NB4 (cell line): ENCODE data around the gene TMEM130.

ENCODE experiments used
- DNase-seq: peaks from one replicate; pipeline ENCODE4 v3.0.0; 2010; ENCODE audit warnings: low read depth
- H3K4me3 ChIP-seq: one replicate; pipeline ENCODE4 v1.5.1; 2011; ENCODE audit warnings: mild to moderate bottlenecking, low read depth, low read length, moderate library complexity
- MYC ChIP-seq: IDR thresholded peaks from 2 replicates; pipeline ENCODE4 v1.6.1; 2011; ENCODE audit warnings: low read depth, low read length
- POLR2A ChIP-seq: IDR thresholded peaks from 2 replicates; pipeline ENCODE4 v1.6.1; 2011; ENCODE audit warnings: mild to moderate bottlenecking; ENCODE audit not compliant: insufficient read length; ENCODE audit errors: extremely low read depth
- TF ChIP-seq, protein P1 (sequence below): IDR thresholded peaks from 2 replicates; pipeline ENCODE4 v1.6.1; 2011; ENCODE audit warnings: low read depth, low read length
- TF ChIP-seq, protein P2 (sequence below): IDR thresholded peaks from one replicate; pipeline ENCODE4 v1.5.1; 2012; ENCODE audit warnings: low read depth, low read length

TMEM130 gene

DNA sequence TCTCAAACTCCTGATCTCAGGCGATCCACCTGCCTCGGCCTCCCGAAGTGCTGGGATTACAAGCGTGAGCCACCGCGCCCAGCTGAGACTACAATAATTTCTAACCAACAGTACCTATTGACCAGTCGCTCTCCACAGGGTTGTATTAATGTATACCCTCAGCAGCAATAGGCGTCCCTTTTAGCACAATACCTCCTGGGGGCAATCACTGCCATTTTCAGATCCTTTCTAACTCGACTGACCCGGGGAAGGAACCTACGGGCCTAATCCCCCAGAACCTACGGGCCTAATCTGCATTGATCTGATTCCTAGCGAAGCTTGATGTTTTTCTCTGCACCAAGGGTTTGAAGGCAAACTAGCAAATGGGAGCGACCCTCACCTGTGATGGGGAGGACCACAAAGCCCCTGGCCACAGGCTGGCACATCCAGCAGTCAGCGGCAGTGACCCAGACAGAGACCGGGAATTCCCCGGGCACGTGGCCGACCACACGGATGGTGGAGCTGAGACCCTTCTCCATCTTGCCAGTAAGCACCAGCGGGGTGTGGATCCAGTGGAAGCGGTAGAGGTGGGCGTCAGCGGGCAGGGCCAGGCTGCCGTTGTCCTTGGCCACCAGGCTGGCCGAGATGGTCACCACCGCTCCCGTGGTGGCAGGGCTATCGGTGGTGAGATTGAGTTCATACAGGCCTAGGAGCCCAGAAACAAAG is 6.9 kb downstream of the TMEM130 start:
- TF ChIP-seq, protein P1, sequence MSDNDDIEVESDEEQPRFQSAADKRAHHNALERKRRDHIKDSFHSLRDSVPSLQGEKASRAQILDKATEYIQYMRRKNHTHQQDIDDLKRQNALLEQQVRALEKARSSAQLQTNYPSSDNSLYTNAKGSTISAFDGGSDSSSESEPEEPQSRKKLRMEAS: no peak
- TF ChIP-seq MYC: no peak
- TF ChIP-seq POLR2A: no peak
- TF ChIP-seq, protein P2, sequence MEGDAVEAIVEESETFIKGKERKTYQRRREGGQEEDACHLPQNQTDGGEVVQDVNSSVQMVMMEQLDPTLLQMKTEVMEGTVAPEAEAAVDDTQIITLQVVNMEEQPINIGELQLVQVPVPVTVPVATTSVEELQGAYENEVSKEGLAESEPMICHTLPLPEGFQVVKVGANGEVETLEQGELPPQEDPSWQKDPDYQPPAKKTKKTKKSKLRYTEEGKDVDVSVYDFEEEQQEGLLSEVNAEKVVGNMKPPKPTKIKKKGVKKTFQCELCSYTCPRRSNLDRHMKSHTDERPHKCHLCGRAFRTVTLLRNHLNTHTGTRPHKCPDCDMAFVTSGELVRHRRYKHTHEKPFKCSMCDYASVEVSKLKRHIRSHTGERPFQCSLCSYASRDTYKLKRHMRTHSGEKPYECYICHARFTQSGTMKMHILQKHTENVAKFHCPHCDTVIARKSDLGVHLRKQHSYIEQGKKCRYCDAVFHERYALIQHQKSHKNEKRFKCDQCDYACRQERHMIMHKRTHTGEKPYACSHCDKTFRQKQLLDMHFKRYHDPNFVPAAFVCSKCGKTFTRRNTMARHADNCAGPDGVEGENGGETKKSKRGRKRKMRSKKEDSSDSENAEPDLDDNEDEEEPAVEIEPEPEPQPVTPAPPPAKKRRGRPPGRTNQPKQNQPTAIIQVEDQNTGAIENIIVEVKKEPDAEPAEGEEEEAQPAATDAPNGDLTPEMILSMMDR: no peak
- H3K4me3 ChIP-seq: no peak overlapping the region
- no peak for DNase-seq

DNA sequence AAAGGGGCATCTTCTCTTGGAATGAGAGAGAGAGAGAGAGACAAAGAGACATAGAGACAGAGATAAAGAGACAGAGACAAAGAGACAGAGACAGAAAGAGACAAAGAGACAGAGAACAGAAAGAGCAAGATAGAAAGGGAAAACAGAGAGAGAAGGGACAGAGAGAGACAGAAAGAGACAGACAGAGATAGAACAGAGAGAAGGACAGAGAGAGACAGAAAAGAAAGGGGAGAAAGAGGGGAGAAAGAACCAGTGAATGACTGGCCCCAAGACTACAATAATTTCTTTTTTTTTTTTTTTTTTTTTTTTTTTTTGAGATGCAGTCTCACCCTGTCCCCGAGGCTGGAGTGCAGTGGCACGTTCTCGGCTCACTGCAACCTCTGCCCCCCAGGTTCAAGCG is 7.6 kb downstream of the TMEM130 start:
- TF ChIP-seq, protein P1: no peak
- TF ChIP-seq, protein P2: no peak
- TF ChIP-seq POLR2A (no peak), MYC (no peak)
- DNase-seq: no peak
- no peak overlapping the region for H3K4me3 ChIP-seq

DNA sequence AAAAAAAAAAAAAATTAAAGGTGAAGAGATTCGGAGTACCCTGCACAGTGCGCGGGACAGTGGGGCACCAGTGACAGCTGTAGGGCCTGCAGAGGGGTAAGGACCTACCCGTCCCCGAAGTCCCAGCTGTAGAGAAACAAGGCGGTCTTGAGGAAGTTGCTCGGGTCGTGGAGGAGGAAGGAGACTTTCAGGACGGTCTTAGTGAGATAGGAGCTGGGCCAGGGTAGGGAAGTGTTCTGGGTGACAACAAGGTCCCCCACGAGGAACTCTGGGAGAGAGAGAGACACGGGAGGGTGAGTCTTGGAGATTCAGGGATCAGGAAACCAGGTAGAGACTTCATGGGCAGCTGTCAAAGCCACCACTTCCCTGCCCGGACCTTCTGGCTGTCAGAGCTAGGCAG is 9.7 kb downstream of the TMEM130 start:
- H3K4me3 ChIP-seq: no peak overlapping the region
- TF ChIP-seq POLR2A: no peak
- TF ChIP-seq, protein P1: no peak
- TF ChIP-seq, protein P2: no peak
- TF ChIP-seq MYC: no peak
- DNase-seq: no peak

DNA sequence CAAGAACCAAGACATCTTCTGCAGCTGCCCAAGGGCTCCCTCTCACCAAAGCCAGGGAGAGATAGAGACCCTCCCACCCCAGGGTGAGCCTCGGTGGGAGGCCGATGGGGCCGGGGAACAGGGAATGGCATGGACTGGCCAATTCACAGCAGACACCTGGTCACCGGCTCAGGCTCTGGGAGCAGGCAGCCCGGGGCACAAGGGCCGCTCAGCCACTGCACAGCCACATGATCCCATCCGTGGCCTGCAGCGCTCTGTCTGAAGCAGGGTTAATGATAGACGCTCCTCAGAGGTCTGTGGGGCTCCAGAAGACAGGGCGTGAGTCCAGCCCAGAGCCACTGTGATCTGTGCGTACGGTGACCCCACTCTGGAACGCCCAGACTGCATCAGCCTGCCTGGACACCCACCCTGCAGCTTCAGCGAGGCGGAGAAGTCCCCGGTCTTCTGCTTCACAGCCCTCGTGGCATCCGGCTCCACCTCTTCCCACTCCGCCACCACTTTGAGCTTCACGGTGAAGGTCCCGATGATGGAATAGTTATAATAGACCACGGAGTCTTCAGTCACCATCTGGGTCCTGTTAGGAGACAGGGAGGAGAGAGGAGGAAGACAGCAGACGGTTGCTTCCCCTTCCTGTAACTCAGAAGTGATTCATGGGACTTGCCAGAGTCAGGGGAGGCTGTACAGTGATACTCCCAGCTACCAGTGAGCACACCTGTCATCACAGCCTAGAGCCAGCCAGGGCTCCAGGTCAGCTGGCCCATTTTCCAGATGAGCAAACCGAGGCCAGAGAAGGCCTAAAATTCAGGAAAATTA is 14.0 kb downstream of the TMEM130 start:
- H3K4me3 ChIP-seq: no peak overlapping the region
- no peak for DNase-seq
- TF ChIP-seq, protein P1: no peak
- TF ChIP-seq, protein P2: no peak
- TF ChIP-seq POLR2A (no peak), MYC (no peak)

DNA sequence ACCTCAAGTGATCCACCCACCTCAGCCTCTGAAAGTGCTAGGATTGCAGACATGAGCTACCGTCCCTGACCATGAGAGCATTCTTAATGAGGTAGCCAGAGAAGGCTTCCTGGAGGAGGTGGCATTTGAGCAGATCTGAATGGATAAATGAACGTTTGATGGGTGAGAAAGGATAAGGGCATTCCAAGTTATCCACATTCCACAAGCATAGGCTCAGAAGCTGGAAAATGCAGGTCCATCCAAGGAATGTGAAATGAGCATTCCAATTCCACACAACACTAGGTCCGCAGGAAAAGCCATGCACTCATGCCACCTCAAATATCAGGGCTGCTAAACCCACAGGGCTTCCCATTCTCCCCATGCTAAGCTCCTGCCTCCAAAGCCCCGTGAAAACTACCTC is 17.0 kb downstream of the TMEM130 start:
- TF ChIP-seq POLR2A: no peak
- no peak for TF ChIP-seq MYC
- TF ChIP-seq, protein P1: no peak
- TF ChIP-seq, protein P2: no peak
- H3K4me3 ChIP-seq: no peak overlapping the region
- DNase-seq: no peak
